Measurements from ENCODE around the gene ESRRG.
"Not testable (repeated sequence)": the region's sequence is repeated elsewhere in the genome, so short reads cannot be mapped to it uniquely, and the experiment has no call there.

The ESRRG gene

GRCh38 chr1:216704065-216704464 lies 19.2 kb downstream of the ESRRG start:
- not testable (repeated sequence) for DNase-seq (ENCODE audit: low read depth)

- no peak for DNase-seq (ENCODE audit: low read depth)
These were observed 21.1 kb downstream of the ESRRG start for GRCh38 chr1:216702170-216702569.

- no peak for DNase-seq (ENCODE audit: low read depth)
These were observed 22.4 kb downstream of the ESRRG start for GRCh38 chr1:216700779-216701178.

- no peak for DNase-seq (ENCODE audit: low read depth)
These were observed 31.5 kb downstream of the ESRRG start for GRCh38 chr1:216691710-216692109.

GRCh38 chr1:216690603-216691002 lies 32.6 kb downstream of the ESRRG start:
- no peak for DNase-seq (ENCODE audit: low read depth)

- DNase-seq (ENCODE audit: low read depth): no peak
These were observed 35.0 kb downstream of the ESRRG start for GRCh38 chr1:216688127-216688657.

- DNase-seq (ENCODE audit: low read depth): no peak
These were observed 36.1 kb downstream of the ESRRG start for GRCh38 chr1:216686860-216687766.

- DNase-seq (ENCODE audit: low read depth): no peak
These were observed 40.5 kb downstream of the ESRRG start for GRCh38 chr1:216682752-216683151.

GRCh38 chr1:216679108-216679507 lies 44.1 kb downstream of the ESRRG start:
- DNase-seq (ENCODE audit: low read depth): no peak

- peak; percentile 16 for DNase-seq (ENCODE audit: low read depth)
These were observed 52.9 kb downstream of the ESRRG start for GRCh38 chr1:216670118-216670883.

GRCh38 chr1:216666441-216666840 lies 56.8 kb downstream of the ESRRG start:
- no peak for DNase-seq (ENCODE audit: low read depth)

GRCh38 chr1:216665856-216666255 lies 57.4 kb downstream of the ESRRG start:
- DNase-seq (ENCODE audit: low read depth): no peak

- peak; percentile 62 for DNase-seq (ENCODE audit: low read depth)
These were observed 57.8 kb downstream of the ESRRG start for GRCh38 chr1:216665406-216665805.

- no peak for DNase-seq (ENCODE audit: low read depth)
These were observed 60.5 kb downstream of the ESRRG start for GRCh38 chr1:216662681-216663080.

GRCh38 chr1:216660561-216660960 lies 62.7 kb downstream of the ESRRG start:
- DNase-seq (ENCODE audit: low read depth): no peak

- DNase-seq (ENCODE audit: low read depth): no peak
These were observed 70.2 kb downstream of the ESRRG start for GRCh38 chr1:216653001-216653400.

GRCh38 chr1:216651826-216652418 lies 71.3 kb downstream of the ESRRG start:
- no peak for DNase-seq (ENCODE audit: low read depth)

- no peak for DNase-seq (ENCODE audit: low read depth)
These were observed 80.1 kb downstream of the ESRRG start for GRCh38 chr1:216643176-216643575.

- no peak for DNase-seq (ENCODE audit: low read depth)
These were observed 81.4 kb downstream of the ESRRG start for GRCh38 chr1:216641669-216642460.

- DNase-seq (ENCODE audit: low read depth): no peak
These were observed 83.1 kb downstream of the ESRRG start for GRCh38 chr1:216640100-216640499.

GRCh38 chr1:216632980-216633379 lies 90.2 kb downstream of the ESRRG start:
- no peak for DNase-seq (ENCODE audit: low read depth)

GRCh38 chr1:216630532-216630931 lies 92.7 kb downstream of the ESRRG start:
- DNase-seq (ENCODE audit: low read depth): no peak

Measured in fibroblast of the conjunctiva (primary cell).